A549 (cell line): ENCODE results near the gene PSMD9. TPM values are rescaled to one million over a fixed set of nuclear protein-coding genes. Genes with fewer than 3 reads are reported as not detected.

Source experiments
- ATAC-seq, 2 experiments: fragments of 200-7000 bp in 1 of 2; fragments of >200 bp in 1 of 2; cut with Nextera tagmentation in 1 of 2; cut with Tn5 transposase in 1 of 2; 3 replicates each; pipeline versions ENCODE4 v1.8.0 to v1.9.1; 2018 to 2020; ENCODE audit warnings: mild to moderate bottlenecking in 1 of 2, moderate library complexity in 1 of 2
- CTCF ChIA-PET: fragments of 300-600 bp; sonication (Branson Sonifier 250); formaldehyde crosslinking; extraction: SDS; loops from one replicate; lab custom pipeline; 2021; ENCODE audit warnings: antibody characterized with exemption, inconsistent platforms; lab: Yijun Ruan, JAX
- POLR2A ChIA-PET: fragments of 350-600 bp; formaldehyde crosslinking; extraction: SDS; loops from one replicate; lab custom pipeline; 2021; ENCODE audit warnings: antibody characterized with exemption, inconsistent platforms; lab: Yijun Ruan, JAX
- DNase-seq, 2 experiments: peaks; one replicate each; pipeline versions ENCODE4 v3.0.0 to v3.0.0-alpha.2; 2011 to 2016; ENCODE audit warnings: low read depth in 1 of 2, low spot score in 1 of 2
- FAIRE-seq: peaks from 2 replicates; lab custom pipeline; 2011; peaks lifted over from hg19 to GRCh38; lab: Jason Lieb, UNC
- H3K27ac ChIP-seq, 2 experiments: fragments of >200 bp; sonication (Bioruptor Twin); formaldehyde crosslinking; 3 replicates each; pipeline ENCODE4 v1.5.1; 2016 to 2017
- H3K4me1 ChIP-seq: fragments of >200 bp; sonication (Bioruptor Twin); formaldehyde crosslinking; 3 replicates; pipeline ENCODE4 v1.6.1; 2016
- H3K4me2 ChIP-seq: fragments of >200 bp; sonication (Bioruptor Twin); formaldehyde crosslinking; 3 replicates; pipeline ENCODE4 v1.6.1; 2016
- H3K4me3 ChIP-seq: fragments of >200 bp; sonication (Bioruptor Twin); formaldehyde crosslinking; 3 replicates; pipeline ENCODE4 v1.5.1; 2016
- H3K9me3 ChIP-seq: fragments of >200 bp; sonication (Bioruptor Twin); formaldehyde crosslinking; 3 replicates; pipeline ENCODE4 v1.6.1; 2016
- EHMT2 ChIP-seq: fragments of 200-600 bp; sonication (generic); IDR thresholded peaks from 2 replicates; pipeline ENCODE4 v1.6.1; 2016; ENCODE audit warnings: antibody characterized with exemption, low read depth, mild to moderate bottlenecking, moderate library complexity
- GATA3 ChIP-seq: IDR thresholded peaks from 2 replicates; pipeline ENCODE4 v1.6.1; 2012; ENCODE audit warnings: borderline replicate concordance
- HDAC2 ChIP-seq: fragments of 200-600 bp; sonication (generic); IDR thresholded peaks from 2 replicates; pipeline ENCODE4 v1.6.1; 2016
- HOXB13 ChIP-seq: fragments of 250-450 bp; sonication (Bioruptor Pico); IDR thresholded peaks from 2 replicates; pipeline ENCODE4 v1.5.0; 2020; ENCODE audit warnings: low read depth, mild to moderate bottlenecking, moderate library complexity
- MYC ChIP-seq: IDR thresholded peaks from 2 replicates; pipeline ENCODE4 v1.6.1; 2012; ENCODE audit warnings: mild to moderate bottlenecking, inconsistent platforms, low read length, improper control_type of control experiment, borderline replicate concordance
- RARB ChIP-seq: fragments of 250-450 bp; sonication (Bioruptor Pico); IDR thresholded peaks from 2 replicates; pipeline ENCODE4 v1.8.0; 2021; ENCODE audit warnings: mild to moderate bottlenecking, moderate library complexity
- RCOR1 ChIP-seq: fragments of 150-350 bp; IDR thresholded peaks from 2 replicates; pipeline ENCODE4 v1.6.1; 2014; ENCODE audit warnings: antibody characterized with exemption, low read length, low read depth
- REST ChIP-seq: fragments of 200-600 bp; sonication (generic); IDR thresholded peaks from 2 replicates; pipeline ENCODE4 v1.6.1; 2016; ENCODE audit warnings: antibody characterized with exemption, mild to moderate bottlenecking, moderate library complexity
- ZC3H11A ChIP-seq: fragments of 450-650 bp; IDR thresholded peaks from 2 replicates; pipeline ENCODE4 v1.6.1; 2014; ENCODE audit warnings: antibody characterized with exemption, mild to moderate bottlenecking
- WGBS: methylation state at CpG from one replicate; pipeline ENCODE4 v1.1.6; 2017; ENCODE audit errors: missing lambda C conversion rate; 5-methylcytosine and 5-hydroxymethylcytosine counted together
- polyA plus RNA-seq, 4 experiments: library from polyadenylated mRNA; depleted of rRNA in 3 of 4; stranded (reverse); fragments of >200 nt; fragmentation: RNase III in 1 of 4; extraction: RNeasy Plus Mini Kit Qiagen cat#74134 plus additional on column Dnase treatment in 1 of 4; gene quantifications; 2 replicates in 3 of 4; 3 replicates in 1 of 4; pipeline ENCODE4 v1.2.3, GENCODE V29; 2011 to 2017
- TF ChIP-seq, protein P1 (sequence below): IDR thresholded peaks from 2 replicates; pipeline ENCODE4 v1.6.1; 2012; ENCODE audit warnings: low read depth, borderline replicate concordance

Gene PSMD9
- polyA plus RNA-seq, 2 of the 4 experiments (the other 2 are of a cell fraction), result 89.3 to 147 TPM

DNA sequence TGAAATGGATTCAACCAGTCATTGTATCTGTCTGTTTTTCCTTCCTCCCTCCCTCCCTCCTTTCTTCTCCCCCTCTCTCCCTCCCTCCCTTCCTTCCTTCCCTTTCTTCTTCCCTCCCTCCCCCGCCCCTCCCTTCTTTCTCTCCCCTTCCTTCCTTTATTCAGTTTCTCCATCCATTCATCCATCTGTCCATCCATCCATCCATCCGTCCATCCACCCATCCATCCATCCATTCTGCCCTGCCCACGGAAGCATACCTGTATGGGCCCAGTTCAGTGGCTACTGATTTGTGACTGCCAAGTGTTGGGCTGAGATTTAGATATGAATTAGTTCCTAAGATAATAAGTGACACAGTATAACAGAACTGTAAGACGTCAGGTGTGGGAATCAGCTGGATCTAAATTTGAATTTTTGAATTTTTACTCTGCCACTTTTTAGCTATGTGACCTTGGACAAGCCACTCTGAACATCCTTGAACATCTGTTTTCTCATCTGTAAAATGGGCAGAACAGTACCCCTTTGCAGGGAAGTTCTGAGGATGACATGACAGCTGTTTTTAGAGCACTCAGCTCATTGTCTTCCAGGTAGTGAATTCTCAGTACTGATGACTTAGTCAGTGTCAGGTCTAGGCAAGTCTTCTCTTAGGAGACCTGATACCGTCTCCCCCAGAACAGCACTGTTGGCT, 72.7 kb downstream of the PSMD9 start:
- WGBS, result 88% methylated on average over 4 of the region's 5 CpGs
- H3K4me3 ChIP-seq, result no peak overlapping the region
- H3K4me1 ChIP-seq, result peaks cover 11% of the 10 kb centered on the region; the same call in 1 of the 3 replicates
- CTCF ChIA-PET, result interaction anchor here (1.1 to 1.2 kb wide), 2 partner anchors 10 to 169 kb away, joined by 3 read pairs; no protein-coding TSS in a partner anchor
- H3K27ac ChIP-seq, result no peak overlapping the region
- DNase-seq, result no peak
- TF ChIP-seq RARB (CRISPR knock-in tag), result no peak
- no peak for TF ChIP-seq EHMT2
- TF ChIP-seq, protein P1, sequence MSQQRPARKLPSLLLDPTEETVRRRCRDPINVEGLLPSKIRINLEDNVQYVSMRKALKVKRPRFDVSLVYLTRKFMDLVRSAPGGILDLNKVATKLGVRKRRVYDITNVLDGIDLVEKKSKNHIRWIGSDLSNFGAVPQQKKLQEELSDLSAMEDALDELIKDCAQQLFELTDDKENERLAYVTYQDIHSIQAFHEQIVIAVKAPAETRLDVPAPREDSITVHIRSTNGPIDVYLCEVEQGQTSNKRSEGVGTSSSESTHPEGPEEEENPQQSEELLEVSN, result no peak
- TF ChIP-seq, all 56 proteins: peak for 0
- POLR2A ChIA-PET, result no interaction called here
- FAIRE-seq, result no peak
- H3K9me3 ChIP-seq, result no peaks in the 10 kb centered on the region
- no peak for ATAC-seq
- H3K4me2 ChIP-seq, result no peak overlapping the region

DNA sequence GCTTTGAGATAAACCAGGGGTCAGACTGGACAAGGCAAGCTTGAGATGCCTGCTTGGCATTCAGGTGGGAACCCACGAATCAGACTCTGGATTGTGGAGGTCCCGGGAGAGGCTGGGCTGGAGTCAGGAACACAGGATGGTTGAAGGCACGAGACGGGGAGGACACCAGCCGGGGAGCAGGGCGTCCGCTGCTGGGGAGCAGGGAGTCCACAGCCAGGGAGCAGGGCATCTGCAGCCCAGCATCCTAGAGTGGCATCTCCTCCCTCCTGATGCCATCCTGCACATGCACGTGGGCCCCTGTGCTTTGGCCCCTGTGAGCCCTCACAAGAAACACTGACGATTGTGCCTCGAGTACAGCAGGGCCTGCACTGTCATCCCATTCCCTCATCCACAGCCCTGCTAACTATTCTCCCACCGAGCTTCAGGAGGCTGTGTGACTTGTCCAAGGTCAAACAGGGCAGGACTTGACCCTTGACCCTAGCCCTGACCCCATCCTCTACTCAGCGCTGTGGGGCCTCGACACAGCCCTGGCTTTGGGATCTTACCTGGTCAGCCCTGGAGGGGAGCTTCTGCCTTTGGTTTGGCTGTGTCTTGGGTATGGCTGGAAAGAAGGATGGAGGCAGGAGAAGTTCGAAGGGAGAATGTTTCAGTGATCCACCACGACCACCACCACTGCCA, 74.9 kb downstream of the PSMD9 start:
- no peak for FAIRE-seq
- POLR2A ChIA-PET, result no interaction called here
- WGBS, result 84% methylated on average over 15 of the region's 15 CpGs

DNA sequence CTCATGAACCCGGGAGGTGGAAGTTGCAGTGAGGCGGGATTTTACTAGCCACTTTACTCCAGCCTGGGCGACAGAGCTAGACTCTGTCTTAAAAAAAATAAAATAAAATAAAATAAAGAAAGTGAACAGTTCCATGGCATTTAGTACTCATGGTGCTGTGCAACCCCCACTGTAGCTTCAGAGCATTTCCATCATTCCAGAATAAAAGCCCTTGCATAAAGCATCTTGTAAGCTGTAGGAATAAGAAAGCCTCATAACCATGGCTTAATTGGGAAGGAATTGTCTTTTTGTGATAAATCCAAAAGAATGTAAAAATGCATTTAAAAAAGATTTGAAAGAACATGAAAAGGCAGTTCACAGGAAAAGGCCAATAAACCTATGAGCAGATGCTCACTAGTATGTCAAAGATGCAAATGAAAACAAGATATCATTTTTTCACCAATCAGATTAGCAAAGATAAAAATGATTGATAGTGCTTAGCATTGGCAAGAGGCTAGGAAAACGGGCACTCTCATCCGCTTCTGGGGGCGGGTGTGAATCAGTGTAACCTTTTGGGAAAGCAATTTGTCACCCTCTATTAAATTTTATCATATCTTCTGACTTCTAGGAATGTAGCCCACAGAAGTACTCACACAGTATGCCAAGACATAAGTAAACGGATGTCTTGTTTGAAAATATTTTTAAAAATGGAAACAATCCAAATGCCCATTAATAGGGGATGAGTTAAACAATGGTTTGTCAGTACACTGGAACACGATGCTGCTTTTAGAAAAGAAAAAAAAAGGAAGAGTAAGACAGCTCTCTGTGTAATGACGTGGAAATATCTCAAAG, 76.4 kb downstream of the PSMD9 start:
- Histone ChIP-seq H3K4me1 (peaks cover 11% of the 10 kb centered on the region; the same call in 1 of the 3 replicates), H3K9me3 (no peaks in the 10 kb centered on the region), H3K4me3 (no peak overlapping the region)
- no peak for TF ChIP-seq REST
- peak; percentile 38; the same call in 1 of the 2 replicates for TF ChIP-seq GATA3
- TF ChIP-seq, all 56 proteins: peak for 1
- ChIA-PET POLR2A (no interaction called here), CTCF (interaction anchor here (0.8 to 1.1 kb wide), 2 partner anchors 11 to 27 kb away, joined by 3 read pairs; no protein-coding TSS in a partner anchor)
- WGBS, result 54% methylated on average over 9 of the region's 9 CpGs
- ATAC-seq (no peak; a peak in 1 of 6 replicates), FAIRE-seq (no peak), DNase-seq (no peak)
- no peak overlapping the region for H3K27ac ChIP-seq
- H3K4me2 ChIP-seq, result 0 out of 3 replicates have a peak overlapping the region, but pooled peaks have one; percentile 11

More for the DNA sequence above, 74.9 kb downstream of the PSMD9 start:
- H3K4me1 ChIP-seq, result peaks cover 11% of the 10 kb centered on the region; the same call in 1 of the 3 replicates
- ATAC-seq (peak in 1 of 2 experiments; percentile 26; a peak in 1 of 6 replicates), DNase-seq (no peak)
- H3K27ac ChIP-seq, result no peak overlapping the region
- TF ChIP-seq HDAC2, result no peak
- TF ChIP-seq RCOR1, result no peak
- TF ChIP-seq MYC, result no peak
- TF ChIP-seq HOXB13 (CRISPR knock-in tag), result no peak
- TF ChIP-seq ZC3H11A, result no peak
- CTCF ChIA-PET, result interaction anchor here (0.5 to 1.7 kb wide), 4 partner anchors 9 to 187 kb away, joined by 3 to 5 read pairs (median 4); no protein-coding TSS in a partner anchor
- H3K4me2 ChIP-seq, result no peak overlapping the region
- H3K9me3 ChIP-seq, result no peaks in the 10 kb centered on the region
- no peak overlapping the region for H3K4me3 ChIP-seq
